ENCODE data around the gene ZNF181. TPM values are rescaled to one million over a fixed set of nuclear protein-coding genes. Genes with fewer than 3 reads are reported as not detected.
A peak's percentile ranks its signal among the peaks of the same experiment; 100 is the strongest.

The ZNF181 gene
- total RNA-seq, 1 experiment from 2014 or later: 11.5 TPM

DNA sequence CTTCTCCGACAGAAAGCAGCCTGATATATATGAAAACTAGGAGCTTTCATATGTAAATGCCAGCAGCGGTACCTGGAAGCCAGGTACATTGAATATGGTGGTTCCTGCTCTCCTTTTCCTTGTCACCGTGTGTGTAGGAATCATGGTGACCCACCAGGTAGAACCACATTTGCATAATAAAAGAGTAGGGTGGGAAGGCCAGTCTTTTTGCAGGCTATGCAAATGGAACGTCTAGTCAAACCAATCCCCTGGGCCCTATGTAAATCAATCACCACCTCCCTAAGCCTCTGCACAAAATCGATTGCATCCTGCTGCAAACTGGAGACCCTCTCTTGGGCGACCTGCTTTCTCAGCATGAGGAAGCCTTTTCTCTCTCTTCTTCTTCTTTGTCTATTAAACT, 22.2 kb upstream of the ZNF181 start:
- TF ChIP-seq TCF7L2 (IDR thresholded peaks at IDR 0.05; ENCODE audit: low read depth, low read length) (no peak), POLR2AphosphoS5 (IDR thresholded peaks at IDR 0.05; ENCODE audit: low read depth, low read length) (no peak), SIN3A (IDR thresholded peaks at IDR 0.05; ENCODE audit: borderline replicate concordance, insufficient read depth, low read depth, low read length) (no peak)
- TF ChIP-seq, protein P1, sequence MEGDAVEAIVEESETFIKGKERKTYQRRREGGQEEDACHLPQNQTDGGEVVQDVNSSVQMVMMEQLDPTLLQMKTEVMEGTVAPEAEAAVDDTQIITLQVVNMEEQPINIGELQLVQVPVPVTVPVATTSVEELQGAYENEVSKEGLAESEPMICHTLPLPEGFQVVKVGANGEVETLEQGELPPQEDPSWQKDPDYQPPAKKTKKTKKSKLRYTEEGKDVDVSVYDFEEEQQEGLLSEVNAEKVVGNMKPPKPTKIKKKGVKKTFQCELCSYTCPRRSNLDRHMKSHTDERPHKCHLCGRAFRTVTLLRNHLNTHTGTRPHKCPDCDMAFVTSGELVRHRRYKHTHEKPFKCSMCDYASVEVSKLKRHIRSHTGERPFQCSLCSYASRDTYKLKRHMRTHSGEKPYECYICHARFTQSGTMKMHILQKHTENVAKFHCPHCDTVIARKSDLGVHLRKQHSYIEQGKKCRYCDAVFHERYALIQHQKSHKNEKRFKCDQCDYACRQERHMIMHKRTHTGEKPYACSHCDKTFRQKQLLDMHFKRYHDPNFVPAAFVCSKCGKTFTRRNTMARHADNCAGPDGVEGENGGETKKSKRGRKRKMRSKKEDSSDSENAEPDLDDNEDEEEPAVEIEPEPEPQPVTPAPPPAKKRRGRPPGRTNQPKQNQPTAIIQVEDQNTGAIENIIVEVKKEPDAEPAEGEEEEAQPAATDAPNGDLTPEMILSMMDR (IDR thresholded peaks at IDR 0.05): no peak
- TF ChIP-seq, protein P2, sequence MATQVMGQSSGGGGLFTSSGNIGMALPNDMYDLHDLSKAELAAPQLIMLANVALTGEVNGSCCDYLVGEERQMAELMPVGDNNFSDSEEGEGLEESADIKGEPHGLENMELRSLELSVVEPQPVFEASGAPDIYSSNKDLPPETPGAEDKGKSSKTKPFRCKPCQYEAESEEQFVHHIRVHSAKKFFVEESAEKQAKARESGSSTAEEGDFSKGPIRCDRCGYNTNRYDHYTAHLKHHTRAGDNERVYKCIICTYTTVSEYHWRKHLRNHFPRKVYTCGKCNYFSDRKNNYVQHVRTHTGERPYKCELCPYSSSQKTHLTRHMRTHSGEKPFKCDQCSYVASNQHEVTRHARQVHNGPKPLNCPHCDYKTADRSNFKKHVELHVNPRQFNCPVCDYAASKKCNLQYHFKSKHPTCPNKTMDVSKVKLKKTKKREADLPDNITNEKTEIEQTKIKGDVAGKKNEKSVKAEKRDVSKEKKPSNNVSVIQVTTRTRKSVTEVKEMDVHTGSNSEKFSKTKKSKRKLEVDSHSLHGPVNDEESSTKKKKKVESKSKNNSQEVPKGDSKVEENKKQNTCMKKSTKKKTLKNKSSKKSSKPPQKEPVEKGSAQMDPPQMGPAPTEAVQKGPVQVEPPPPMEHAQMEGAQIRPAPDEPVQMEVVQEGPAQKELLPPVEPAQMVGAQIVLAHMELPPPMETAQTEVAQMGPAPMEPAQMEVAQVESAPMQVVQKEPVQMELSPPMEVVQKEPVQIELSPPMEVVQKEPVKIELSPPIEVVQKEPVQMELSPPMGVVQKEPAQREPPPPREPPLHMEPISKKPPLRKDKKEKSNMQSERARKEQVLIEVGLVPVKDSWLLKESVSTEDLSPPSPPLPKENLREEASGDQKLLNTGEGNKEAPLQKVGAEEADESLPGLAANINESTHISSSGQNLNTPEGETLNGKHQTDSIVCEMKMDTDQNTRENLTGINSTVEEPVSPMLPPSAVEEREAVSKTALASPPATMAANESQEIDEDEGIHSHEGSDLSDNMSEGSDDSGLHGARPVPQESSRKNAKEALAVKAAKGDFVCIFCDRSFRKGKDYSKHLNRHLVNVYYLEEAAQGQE (IDR thresholded peaks at IDR 0.05; ENCODE audit: insufficient read depth in 1 of 2, low read depth in 2 of 2, low read length in 1 of 2): no peak
- no peaks in the 10 kb centered on the region for H3K36me3 ChIP-seq (ENCODE audit: control insufficient read depth, insufficient read depth, low read length)
- DNase-seq (ENCODE audit: low read depth, low spot score): no peak
- intact Hi-C loops (cut with micrococcal nuclease; ENCODE audit: unreplicated experiment) (loop anchor here (1.0 to 2.0 kb wide), 3 partner anchors 73 to 211 kb away; no protein-coding TSS in a partner anchor), in situ Hi-C loops (cut with HindIII; ENCODE audit: low pct_unique_long_range_greater_than_20kb, low sequenced_read_pairs) (no loop called here)
- no peak overlapping the region for H3K27ac ChIP-seq (ENCODE audit: low read length)
- no peaks in the 10 kb centered on the region for H3K4me1 ChIP-seq (ENCODE audit: control insufficient read depth, insufficient read depth, low read length)
- BruUV-seq (replicated peaks): no TSS peak
- H3K27me3 ChIP-seq (ENCODE audit: control insufficient read depth, insufficient read depth, low read length): peaks cover 16% of the 10 kb centered on the region
- H3K4me3 ChIP-seq (ENCODE audit: low read depth in 2 of 2, low read length in 2 of 2): no peak overlapping the region
- ChIA-PET POLR2A (interaction anchor here (0.7 kb wide), 1 partner anchor 37 kb away, joined by 11 read pairs; no protein-coding TSS in a partner anchor), CTCF (interaction anchor here (0.7 to 2.3 kb wide), 6 partner anchors 72 to 224 kb away, joined by 3 to 10 read pairs (median 5); no protein-coding TSS in a partner anchor)
- H3K9me3 ChIP-seq (ENCODE audit: control insufficient read depth, insufficient read depth, low read depth, low read length): no peaks in the 10 kb centered on the region
- no peak for ATAC-seq

DNA sequence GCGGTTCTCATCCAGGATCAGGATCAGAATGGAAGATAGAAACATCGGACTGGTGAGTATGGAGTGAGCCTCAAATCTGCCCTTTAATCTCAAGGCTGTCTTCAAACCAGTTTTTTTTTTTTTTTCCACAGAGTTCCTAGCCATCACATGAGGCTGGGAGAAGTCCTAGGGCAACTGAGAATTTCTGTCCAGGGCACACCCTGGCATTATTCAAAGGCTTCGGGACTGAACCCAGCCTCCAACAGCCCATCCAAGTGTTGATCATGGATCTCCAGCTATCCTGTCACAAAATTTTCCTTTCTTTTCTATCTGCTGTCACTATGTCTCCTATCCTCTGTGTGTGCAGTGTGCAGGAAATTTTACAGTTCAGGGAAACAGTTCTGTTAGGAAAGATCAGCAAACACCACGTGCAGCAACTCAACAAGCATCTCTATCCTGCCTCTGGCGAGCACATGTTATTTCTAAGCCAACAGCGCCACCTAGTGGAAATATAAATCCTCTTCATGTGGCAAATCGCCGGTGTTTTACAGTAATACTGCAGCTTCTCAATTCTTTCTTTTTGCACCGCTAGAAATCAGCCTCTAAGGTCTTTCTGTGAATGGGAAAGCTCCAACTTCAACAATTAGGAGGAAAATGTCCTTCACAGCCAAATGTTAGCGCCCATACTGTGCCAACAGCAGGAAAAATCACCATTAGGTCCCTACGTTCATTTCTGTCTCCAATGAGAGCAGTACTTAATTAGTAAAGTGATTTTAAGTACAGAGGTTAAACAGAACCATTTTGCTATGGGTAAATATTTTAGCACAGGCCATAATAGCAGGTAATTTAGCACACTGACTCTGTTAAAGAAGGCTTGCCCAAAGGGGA, 21.4 kb upstream of the ZNF181 start:
- in situ Hi-C loops (cut with HindIII; ENCODE audit: low pct_unique_long_range_greater_than_20kb, low sequenced_read_pairs) (no loop called here), intact Hi-C loops (cut with micrococcal nuclease; ENCODE audit: unreplicated experiment) (loop anchor here (1.0 to 2.0 kb wide), 3 partner anchors 73 to 212 kb away; no protein-coding TSS in a partner anchor)
- H3K4me3 ChIP-seq (ENCODE audit: low read depth in 2 of 2, low read length in 2 of 2): no peak overlapping the region
- ChIA-PET CTCF (interaction anchor here (0.7 to 2.3 kb wide), 5 partner anchors 72 to 213 kb away, joined by 3 to 10 read pairs (median 6); no protein-coding TSS in a partner anchor), POLR2A (interaction anchor here (0.7 to 0.9 kb wide), 2 partner anchors 37 to 515 kb away, joined by 3 to 11 read pairs; no protein-coding TSS in a partner anchor)
- H3K4me1 ChIP-seq (ENCODE audit: control insufficient read depth, insufficient read depth, low read length): no peaks in the 10 kb centered on the region
- H3K36me3 ChIP-seq (ENCODE audit: control insufficient read depth, insufficient read depth, low read length): no peaks in the 10 kb centered on the region
- H3K27ac ChIP-seq (ENCODE audit: low read length): no peak overlapping the region
- DNase-seq (ENCODE audit: low read depth, low spot score) (peak; percentile 73), ATAC-seq (peak; percentile 95)
- peaks cover 21% of the 10 kb centered on the region for H3K27me3 ChIP-seq (ENCODE audit: control insufficient read depth, insufficient read depth, low read length)
- no TSS peak for BruUV-seq (replicated peaks)
- no peak for TF ChIP-seq POLR2AphosphoS5 (IDR thresholded peaks at IDR 0.05; ENCODE audit: low read depth, low read length)
- TF ChIP-seq, protein P1 (IDR thresholded peaks at IDR 0.05): peak; percentile 82
- no peaks in the 10 kb centered on the region for H3K9me3 ChIP-seq (ENCODE audit: control insufficient read depth, insufficient read depth, low read depth, low read length)
